HG03139 (cell line): ENCODE measurements around the gene P2RX3.
"Not testable (repeated sequence)": the region's sequence is repeated elsewhere in the genome, so short reads cannot be mapped to it uniquely, and the experiment has no call there.

Experiments used
- ATAC-seq: cut with Tn5 transposase; IDR thresholded peaks from one replicate; pipeline ENCODE4 v1.9.1; 2021; ENCODE audit not compliant: unreplicated experiment

Gene P2RX3

DNA sequence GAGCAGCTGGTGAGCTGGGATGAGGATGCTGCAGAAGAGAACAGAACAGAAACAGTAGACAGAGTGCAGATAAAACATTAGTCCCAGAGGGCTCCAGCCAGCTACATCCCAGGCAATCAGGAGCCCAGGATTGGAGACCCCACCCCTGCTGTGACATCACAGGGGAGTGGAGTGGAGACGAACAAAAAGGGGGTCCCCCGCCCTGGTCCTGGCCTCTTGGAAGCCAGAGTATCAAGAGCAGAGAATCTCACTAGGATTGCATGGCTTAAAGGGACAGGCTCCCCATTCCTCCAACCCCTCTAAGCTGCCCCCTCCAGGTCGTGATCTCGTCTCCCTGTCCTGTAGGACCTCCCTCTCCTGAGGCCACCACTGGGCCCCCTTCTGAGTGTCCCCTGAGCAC, at the start of gene P2RX3:
Gene P2RX3, plus strand, starts transcription at position 211 of the 400 bp plus-strand sequence. CDS start 199 bp downstream, outside the sequence.
- ATAC-seq, result no peak

GRCh38 chr11:57288771-57289579, 49.2 kb upstream of the P2RX3 start:
- no peak for ATAC-seq

GRCh38 chr11:57290288-57290687, 47.9 kb upstream of the P2RX3 start:
- ATAC-seq, result no peak

GRCh38 chr11:57294225-57295131, 43.7 kb upstream of the P2RX3 start:
- no peak for ATAC-seq

- not testable (repeated sequence) for ATAC-seq
Observed at GRCh38 chr11:57296205-57296604, 41.9 kb upstream of the P2RX3 start.

DNA sequence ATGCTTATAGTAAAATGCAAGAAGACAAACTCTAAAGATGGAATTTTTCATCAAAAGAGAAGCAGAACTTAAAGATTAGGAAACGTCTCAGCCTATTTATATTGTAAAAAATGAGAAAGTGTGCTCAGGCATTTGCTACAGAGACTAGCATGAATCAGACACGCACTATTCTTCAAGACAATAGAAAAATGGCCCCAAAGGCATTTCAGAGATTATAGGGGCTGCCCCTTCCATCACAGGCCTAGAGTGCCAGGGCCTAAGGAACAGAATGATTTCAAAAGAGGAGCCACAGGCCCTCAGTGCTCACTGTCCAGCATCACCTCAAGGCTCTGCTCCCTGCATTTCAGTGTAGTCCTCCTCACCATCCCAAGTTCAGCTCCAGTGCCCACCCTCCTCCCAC, 40.9 kb upstream of the P2RX3 start:
- no peak for ATAC-seq

- ATAC-seq, result no peak
Observed at GRCh38 chr11:57299150-57299737, 38.9 kb upstream of the P2RX3 start.

DNA sequence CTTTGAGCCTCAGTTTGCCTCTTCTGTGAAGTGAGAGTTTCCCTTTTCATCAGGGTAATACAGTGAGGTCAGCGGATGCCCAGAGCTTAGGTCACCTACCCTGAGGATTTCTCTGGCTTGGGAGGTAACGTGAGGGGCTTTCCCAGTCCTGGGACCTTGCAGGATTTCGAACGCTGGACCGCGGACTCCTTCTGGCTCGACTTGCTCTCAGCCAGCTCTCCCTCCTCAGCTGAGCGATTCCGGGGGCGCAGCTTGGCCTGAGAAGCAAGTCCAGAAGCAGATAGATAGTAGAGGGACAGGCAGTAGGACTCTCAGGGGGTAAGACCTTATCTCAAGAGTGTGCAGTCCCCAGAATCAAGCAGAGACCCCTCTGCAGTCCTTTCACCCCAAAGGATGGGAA, 37.4 kb upstream of the P2RX3 start:
- no peak for ATAC-seq

GRCh38 chr11:57301711-57302423, 36.3 kb upstream of the P2RX3 start:
- no peak for ATAC-seq

DNA sequence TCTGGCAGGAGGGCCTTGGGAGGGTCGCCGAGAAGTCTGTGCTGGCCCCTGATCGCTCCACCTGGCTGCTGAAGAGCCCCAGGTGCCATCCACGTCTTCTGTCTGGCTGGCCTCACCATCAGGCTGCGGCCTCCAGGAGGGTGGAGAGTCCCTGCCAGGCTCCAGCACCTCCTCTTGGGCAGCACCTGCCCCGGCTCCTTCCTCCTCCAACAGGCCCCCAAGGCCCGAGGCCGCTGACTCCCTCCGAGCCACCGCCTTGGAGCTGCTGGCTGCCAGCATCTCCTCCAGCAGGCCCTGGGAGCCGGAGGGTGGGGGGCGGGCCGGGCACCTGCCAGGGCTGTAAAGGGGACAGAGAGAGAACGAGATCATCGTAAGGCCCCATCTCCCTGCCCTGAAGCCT, 35.7 kb upstream of the P2RX3 start:
- no peak for ATAC-seq

GRCh38 chr11:57303280-57303989, 34.7 kb upstream of the P2RX3 start:
- no peak for ATAC-seq

DNA sequence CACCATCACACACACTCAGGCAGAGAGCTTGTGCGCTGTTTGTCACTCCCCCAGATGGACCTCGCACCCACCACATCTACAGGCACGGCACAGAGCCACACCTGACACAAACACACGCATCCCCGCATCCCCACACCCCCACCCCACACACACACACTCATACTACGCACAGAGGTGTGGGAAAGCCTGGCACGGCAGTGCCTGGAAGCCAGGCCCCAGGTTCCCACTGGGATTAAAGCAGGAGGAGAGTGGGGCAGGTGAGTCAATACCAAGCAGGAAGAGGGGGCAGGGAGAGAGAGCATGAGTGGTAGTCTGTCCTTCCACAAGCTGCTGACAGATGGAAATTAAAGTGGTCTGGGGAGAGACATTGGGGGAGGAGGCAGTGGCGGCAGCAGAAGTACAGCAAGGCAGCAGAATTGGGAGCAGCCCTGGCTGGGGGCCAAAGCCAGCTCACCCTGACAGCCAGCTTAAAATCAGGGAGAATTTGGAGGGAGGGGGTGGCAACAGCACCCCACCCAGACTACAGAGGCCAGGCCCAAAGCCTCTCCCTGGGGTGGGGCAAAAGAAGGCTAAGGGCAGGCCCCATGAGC, 34.1 kb upstream of the P2RX3 start:
- ATAC-seq, result no peak

GRCh38 chr11:57305523-57305922, 32.6 kb upstream of the P2RX3 start:
- ATAC-seq, result no peak

DNA sequence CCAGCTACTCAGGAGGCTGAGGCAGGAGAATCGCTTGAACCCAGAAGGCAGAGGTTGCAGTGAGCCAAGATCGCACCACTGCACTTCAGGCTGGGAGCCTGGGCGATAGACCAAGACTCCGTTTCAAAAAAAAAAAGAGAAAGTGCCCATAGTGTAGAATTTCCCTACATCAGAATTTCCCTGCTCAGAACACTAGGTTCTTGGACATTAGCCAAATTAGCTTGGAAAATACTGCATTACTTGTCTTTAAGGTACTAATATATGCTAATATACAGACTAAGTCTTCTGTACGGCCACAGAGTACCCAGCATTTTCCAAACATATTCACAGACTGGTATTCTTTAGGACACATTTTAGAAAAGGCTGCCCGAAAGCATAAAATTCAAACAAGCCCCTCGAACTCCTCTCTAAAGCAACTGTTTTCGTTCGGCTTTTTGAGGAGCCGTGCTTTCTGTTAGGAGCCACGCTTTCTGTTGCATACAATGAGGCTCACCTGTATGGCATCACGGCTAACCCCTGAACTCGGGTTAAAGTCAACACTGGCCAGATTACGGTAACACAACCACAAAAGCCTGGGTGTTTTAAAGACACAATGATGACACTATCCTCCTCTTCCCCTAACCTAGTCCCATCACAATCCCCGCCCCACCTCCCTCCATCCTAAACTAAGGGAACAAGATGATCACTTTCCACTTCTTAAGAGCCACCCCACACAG, 31.8 kb upstream of the P2RX3 start:
- ATAC-seq, result no peak

GRCh38 chr11:57306940-57307565, 31.1 kb upstream of the P2RX3 start:
- no peak for ATAC-seq

GRCh38 chr11:57307666-57308270, 30.4 kb upstream of the P2RX3 start:
- no peak for ATAC-seq

GRCh38 chr11:57308426-57309060, 29.6 kb upstream of the P2RX3 start:
- no peak for ATAC-seq
